NCI-H1048 (cell line): ENCODE measurements around the gene NCLN.
"Not testable (repeated sequence)": the region's sequence is repeated elsewhere in the genome, so short reads cannot be mapped to it uniquely, and the experiment has no call there.

ENCODE experiments used
- DNase-seq: peaks from one replicate; lab custom pipeline; 2025; lab: John Stamatoyannopoulos, UW

Gene NCLN

GRCh38 chr19:3183721-3184641 lies 1.7 kb upstream of the NCLN start:
- DNase-seq = no peak

DNA sequence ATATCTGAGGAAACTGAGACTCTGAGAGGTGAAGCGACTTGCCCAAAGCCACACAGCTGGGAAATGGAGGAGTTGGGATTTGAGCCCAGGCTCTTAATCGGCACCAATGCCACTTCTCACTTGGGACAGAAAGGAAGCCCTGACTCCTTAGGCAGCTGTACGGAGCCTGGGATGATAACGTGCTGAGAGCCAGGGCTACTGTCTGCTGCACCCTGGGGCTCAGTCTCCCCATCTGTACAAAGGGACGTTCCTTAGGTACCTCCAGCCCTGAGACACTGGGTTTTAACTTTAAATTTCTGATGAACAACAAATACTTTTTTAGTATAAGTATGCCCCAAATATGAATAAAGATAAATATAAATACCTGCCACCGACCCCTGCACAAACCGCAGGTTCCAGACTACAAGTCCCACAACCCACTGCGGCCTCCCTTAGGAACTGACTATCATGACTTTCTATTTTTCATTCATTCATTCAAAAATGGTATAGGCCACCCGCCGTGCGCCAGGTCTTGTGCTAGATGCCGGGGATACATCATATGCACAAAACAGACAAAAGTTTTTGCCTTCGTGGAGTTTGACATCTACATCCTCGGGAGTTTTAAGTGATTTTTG lies 776 bp upstream of the NCLN start:
- no peak for DNase-seq

DNA sequence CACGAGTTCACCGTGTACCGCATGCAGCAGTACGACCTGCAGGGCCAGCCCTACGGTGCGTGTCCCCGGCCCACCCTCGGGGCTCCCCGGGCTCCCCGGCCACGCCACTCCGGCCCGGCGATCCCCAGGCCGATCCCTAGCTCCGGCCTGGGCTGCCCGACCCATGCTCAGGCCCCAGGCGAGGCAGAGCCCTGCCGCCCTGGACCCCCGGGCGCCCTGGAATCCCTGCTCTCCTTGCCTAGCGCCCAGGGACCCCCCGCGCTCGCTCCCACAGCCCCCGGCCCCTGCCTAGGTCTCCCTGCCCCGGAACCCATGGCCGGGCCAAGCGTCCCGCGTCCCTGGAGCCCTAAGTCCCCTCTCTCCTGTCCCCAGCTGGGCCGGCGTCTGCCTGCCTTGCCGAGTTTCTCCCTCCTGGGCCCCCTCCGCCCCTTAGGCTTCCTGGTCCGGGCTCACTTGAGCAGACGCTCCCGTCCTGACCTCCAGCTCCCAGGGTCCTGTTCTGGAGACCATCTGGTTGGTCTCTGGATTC lies 494 bp downstream of the NCLN start:
- no peak for DNase-seq

DNA sequence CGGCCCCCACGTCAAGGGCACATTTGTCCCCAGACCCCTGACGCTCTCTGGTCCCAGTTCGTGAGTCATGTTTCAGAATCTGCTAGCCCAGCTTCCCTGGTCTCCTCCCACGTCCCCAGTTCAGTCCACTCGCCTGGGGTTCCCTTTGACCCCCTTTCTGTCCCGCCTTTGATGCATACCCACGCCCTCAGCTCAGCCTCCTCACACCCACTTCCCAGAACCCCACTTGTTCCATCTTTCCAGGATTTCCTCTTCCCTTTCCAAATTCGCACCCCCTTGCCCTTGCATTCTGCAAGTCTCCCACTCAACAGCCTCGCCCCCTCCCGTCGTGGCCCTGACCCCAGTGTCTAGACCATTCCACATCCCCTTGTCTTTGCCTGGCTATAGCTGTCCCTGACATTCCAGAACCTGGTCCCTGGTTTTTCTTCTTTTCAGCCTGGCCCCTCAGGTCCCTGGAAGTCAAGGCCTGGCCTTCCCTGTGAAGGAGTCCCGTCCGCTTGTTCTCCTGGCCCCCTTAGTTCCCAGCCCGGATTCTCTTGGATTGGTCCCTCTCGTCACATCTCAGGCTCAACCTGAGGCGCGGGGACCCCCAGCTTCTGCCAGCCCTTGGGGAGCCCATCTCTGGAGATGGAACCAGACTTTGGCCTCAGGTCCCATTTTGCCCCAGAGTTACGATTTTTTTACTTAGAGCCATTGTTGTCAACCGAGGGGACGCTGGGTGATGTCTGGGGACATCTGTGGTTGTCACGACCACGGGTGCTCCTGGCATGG lies 1.3 kb downstream of the NCLN start:
- DNase-seq = no peak

GRCh38 chr19:3187662-3188511 lies 2.2 kb downstream of the NCLN start:
- DNase-seq = no peak

- DNase-seq = no peak
Measured at GRCh38 chr19:3188627-3189596, 3.2 kb downstream of the NCLN start.

GRCh38 chr19:3189702-3190469 lies 4.2 kb downstream of the NCLN start:
- DNase-seq = no peak

DNA sequence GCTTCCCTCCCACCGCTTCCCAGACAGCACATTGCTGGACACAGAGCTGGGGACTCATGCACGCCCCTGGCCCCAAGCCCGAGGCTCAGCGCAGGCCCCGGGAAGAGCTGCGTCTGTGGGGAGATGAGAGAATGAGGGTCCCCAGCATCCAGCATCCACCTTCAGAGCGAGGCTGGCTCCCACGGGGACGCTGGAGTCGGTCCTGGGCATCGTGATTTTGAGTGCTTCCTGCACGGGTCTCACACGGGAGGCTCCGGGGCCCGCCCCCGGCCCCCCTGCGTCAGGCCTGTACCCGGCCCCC lies 4.7 kb downstream of the NCLN start:
- DNase-seq = no peak

GRCh38 chr19:3190921-3191805 lies 5.4 kb downstream of the NCLN start:
- DNase-seq = no peak

DNA sequence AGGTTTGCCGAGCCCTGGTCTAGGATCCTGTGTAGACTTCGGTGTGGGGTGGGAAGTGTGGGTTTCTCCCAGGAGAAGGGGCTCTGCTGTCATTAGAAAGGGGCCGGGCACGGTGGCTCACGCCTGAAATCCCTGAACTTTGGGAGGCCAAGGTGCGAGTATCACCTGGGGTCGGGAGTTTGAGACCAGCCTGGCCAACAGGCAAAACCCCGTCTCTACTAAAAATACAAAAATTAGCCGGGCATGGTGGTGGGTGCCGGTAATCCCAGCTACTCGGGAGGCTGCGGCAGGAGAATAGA lies 6.0 kb downstream of the NCLN start:
- not testable (repeated sequence) for DNase-seq

- no peak for DNase-seq
Measured at GRCh38 chr19:3192228-3192635, 6.5 kb downstream of the NCLN start.

- no peak for DNase-seq
Measured at GRCh38 chr19:3192684-3193083, 7.0 kb downstream of the NCLN start.

GRCh38 chr19:3193256-3194105 lies 7.8 kb downstream of the NCLN start:
- DNase-seq = no peak

DNA sequence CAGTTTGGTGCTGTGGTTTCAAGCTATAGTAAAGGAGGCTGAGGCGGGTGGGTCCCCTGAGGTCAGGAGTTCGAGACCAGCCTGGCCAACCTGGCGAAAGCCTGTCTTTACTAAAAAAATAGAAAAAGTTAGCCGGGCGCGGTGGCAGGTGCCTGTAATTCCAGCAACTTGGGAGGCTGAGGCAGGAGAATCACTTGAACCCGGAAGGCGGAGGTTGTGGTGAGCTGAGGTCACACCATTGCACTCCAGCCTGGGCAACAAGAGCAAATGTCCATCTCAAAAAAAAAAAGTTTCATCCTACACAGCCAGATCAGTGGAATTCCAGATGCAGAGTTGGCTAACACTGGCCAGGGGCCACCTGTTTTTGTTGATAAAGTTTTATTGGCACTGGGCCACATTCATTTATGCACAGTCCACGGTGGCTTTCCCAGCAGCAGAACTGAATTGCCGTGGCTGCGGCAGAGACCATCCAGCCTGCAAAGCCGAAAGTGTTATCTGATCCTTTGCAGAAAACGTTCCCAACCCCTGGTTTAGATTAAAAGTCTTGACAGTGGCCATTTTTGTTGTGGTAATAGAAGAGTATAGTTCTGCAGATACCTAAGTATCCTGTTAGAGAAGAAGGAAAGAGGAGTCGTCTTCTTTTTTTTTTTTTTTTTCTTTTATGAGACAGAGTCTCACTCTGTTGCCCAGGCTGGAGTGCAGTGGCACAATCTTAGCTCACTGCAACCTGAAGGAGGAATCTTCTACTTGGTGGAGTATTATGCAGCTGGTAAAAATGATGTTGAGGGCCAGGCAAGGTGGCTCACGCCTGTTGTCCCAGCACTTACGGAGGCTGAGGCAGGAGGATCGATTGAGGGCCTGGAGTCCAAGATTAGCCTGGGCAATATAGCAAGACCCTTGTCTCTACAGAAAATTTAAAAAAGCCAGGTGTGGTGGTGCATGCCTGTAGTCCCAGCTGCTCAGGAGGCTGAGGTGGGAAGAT lies 8.7 kb downstream of the NCLN start:
- DNase-seq = no peak

DNA sequence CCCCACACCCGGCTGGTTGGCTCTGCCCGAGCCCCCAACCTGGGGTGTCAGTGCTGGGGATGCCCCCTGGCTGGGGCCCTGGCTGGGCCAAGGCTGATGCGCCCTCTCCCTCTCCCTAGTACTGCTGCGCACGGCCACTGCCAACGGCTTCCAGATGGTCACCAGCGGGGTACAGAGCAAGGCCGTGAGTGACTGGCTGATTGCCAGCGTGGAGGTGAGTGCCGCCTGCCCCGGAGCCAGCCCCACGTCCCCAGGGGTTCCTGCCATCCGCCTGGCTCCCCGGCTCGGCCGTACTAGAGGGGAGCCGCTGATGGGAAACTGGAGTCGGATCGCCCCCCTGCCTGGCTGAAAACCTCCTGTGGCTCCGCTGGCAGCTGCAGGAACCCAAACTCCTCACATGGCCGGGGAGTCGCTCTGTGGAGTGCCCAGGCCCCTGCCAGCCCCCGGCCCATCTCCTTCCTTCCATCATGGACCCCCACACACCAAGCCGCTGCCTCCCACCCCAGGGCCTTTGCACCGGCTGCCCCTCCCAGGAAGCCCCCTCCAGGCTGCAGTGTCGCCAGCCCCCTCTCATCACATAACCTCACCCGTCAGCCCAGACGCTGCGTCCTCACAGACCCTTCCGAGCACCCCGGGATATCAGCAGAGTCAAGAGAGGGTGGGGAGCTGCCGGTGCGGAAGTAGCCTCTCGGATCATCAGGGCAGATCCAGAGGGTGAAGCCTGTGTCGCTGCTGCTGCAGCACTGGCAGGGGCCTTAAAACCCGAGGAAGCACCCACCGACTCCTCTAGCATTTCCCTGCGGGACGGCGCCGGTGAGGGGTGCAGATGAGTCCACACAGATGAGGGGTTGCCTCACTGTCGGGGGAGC lies 10.6 kb downstream of the NCLN start:
- DNase-seq = no peak

DNA sequence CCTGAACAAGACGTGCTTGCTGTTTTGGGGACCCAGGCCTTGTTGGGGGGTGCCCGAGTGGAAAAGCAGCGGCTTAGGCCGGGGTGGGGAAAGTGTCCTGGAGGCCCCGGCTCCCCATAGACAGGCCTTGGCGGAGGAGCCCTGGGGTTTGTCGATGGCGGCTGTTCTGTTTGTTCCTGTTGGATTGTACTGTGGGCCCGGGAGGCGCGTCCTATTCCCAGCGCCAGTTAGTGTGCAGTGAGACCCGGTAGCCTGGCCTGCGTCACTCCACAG lies 11.1 kb downstream of the NCLN start:
- DNase-seq = no peak
